Esophagus squamous epithelium (tissue), 4 donors: ENCODE data around the gene CDK11B.
"Not testable (repeated sequence)": the region's sequence is repeated elsewhere in the genome, so short reads cannot be mapped to it uniquely, and the experiment has no call there.

ENCODE experiments used
- POLR2A ChIP-seq, 4 donors: fragments of 450-650 bp; IDR thresholded peaks; one replicate each; pipeline ENCODE4 v1.6.1; 2017; ENCODE audit warnings: antibody characterized with exemption in 4 of 4, mild to moderate bottlenecking in 4 of 4, moderate library complexity in 3 of 4
- TF ChIP-seq, protein P1 (sequence below), 6 experiments: fragments of 450-650 bp in 4 of 6; fragments of 200-600 bp in 2 of 6; sonication (generic) in 2 of 6; IDR thresholded peaks; one replicate each; pipeline ENCODE4 v1.5.1; 2016 to 2019; ENCODE audit warnings: antibody characterized with exemption in 6 of 6, mild to moderate bottlenecking in 4 of 6, moderate library complexity in 4 of 6

DNA sequence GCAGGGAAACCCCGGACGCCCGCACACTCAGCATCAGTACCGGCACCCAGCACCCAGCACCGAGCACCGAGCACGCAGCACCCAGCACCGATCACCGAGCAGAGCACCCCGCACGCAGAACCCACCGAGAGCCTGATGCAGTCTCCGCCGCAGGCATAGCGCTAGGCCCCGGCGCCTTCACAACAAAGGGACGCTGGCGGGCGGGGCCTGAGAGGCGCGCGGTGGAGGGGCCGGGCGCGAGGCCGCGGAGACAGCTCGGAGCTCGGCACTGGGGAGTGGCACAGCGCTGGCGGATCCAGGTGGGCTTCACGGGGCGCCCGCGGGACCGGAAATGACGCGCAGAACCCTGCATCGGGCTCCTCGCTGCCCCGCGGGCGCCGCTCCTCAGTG is 33.5 kb upstream of the CDK11B start:
- TF ChIP-seq, protein P1, sequence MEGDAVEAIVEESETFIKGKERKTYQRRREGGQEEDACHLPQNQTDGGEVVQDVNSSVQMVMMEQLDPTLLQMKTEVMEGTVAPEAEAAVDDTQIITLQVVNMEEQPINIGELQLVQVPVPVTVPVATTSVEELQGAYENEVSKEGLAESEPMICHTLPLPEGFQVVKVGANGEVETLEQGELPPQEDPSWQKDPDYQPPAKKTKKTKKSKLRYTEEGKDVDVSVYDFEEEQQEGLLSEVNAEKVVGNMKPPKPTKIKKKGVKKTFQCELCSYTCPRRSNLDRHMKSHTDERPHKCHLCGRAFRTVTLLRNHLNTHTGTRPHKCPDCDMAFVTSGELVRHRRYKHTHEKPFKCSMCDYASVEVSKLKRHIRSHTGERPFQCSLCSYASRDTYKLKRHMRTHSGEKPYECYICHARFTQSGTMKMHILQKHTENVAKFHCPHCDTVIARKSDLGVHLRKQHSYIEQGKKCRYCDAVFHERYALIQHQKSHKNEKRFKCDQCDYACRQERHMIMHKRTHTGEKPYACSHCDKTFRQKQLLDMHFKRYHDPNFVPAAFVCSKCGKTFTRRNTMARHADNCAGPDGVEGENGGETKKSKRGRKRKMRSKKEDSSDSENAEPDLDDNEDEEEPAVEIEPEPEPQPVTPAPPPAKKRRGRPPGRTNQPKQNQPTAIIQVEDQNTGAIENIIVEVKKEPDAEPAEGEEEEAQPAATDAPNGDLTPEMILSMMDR (IDR thresholded peaks at IDR 0.05), result not testable (repeated sequence)
- TF ChIP-seq POLR2A (IDR thresholded peaks at IDR 0.05), result not testable (repeated sequence)
